ENCODE data around the gene ZNF800.
"Not testable (repeated sequence)": the region's sequence is repeated elsewhere in the genome, so short reads cannot be mapped to it uniquely, and the experiment has no call there.

Gene ZNF800

GRCh38 chr7:127392566-127393367 lies at the start of gene ZNF800:
ZNF800 (minus strand) TSS chr7:127392708; CDS start chr7:127391557, 1,151 bp downstream.
- DNase-seq (ENCODE audit: low read depth), result no peak

GRCh38 chr7:127440206-127440605 lies 47.7 kb upstream of the ZNF800 start:
- no peak for DNase-seq (ENCODE audit: low read depth)

DNA sequence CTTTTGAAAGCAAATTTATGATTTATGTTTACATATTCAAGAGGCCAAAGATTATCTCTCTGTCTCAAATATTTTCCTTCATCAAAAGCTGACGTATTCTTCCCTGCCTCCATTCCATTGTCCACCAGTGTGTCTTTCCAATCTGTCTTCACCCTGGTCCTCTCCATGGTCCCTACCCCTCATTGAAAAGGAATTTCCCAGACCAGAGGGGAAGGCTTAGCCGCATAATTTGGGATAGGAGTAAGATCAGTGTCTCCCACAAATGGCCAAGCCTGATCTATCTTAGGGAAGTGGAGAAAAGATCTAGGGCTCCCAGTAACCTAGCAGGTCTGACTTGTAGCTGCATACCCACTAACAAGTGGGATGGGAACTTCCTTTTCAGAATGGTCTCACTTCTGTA lies 46.3 kb upstream of the ZNF800 start:
- DNase-seq (ENCODE audit: low read depth), result no peak

- DNase-seq (ENCODE audit: low read depth), result peak; percentile 60
Observed at GRCh38 chr7:127437837-127438236, 45.3 kb upstream of the ZNF800 start.

- DNase-seq (ENCODE audit: low read depth), result no peak
Observed at GRCh38 chr7:127437241-127437640, 44.7 kb upstream of the ZNF800 start.

- DNase-seq (ENCODE audit: low read depth), result not testable (repeated sequence)
Observed at GRCh38 chr7:127429281-127429680, 36.8 kb upstream of the ZNF800 start.

GRCh38 chr7:127419196-127419595 lies 26.7 kb upstream of the ZNF800 start:
- no peak for DNase-seq (ENCODE audit: low read depth)

- DNase-seq (ENCODE audit: low read depth), result no peak
Observed at GRCh38 chr7:127418459-127418858, 26.0 kb upstream of the ZNF800 start.

DNA sequence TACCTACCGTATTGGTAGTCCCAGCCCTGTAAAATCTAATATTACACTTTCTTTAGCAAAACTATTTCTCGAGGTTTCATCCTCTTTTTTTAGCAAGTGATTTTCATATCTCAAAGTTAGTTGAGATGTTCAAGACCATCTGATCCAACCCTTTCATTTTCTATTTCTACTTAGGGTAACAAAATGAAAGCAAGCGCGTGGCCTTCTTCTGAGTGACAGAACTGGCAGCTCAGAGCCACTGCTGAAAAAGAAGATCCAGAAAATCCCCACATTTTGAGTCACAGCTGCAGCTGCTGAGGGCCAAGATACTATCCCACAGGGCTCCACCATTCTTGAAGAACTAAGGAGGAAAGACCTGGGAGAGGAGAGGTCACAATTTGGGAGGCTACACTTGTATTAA lies 24.8 kb upstream of the ZNF800 start:
- DNase-seq (ENCODE audit: low read depth), result no peak

GRCh38 chr7:127415060-127415742 lies 22.7 kb upstream of the ZNF800 start:
- DNase-seq (ENCODE audit: low read depth), result no peak

GRCh38 chr7:127413962-127414361 lies 21.5 kb upstream of the ZNF800 start:
- no peak for DNase-seq (ENCODE audit: low read depth)

DNA sequence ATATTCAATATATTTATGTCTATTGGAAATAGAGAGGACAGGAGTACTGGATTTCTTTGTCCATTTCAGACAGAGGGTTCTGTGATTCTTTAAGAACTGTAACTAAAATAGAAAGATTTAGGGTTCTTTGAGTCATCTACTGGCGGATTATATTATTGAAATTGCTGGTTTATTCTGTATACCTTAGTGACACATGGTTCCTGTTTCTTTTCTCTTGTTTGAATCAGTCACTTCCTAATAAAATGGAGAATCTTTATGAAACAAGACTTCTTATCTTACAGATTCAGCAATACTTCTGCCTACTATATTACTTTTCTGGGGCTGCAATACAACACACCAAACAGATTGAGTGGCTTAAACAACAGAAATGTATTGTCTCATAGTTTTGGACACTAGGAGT lies 20.8 kb upstream of the ZNF800 start:
- DNase-seq (ENCODE audit: low read depth), result no peak

DNA sequence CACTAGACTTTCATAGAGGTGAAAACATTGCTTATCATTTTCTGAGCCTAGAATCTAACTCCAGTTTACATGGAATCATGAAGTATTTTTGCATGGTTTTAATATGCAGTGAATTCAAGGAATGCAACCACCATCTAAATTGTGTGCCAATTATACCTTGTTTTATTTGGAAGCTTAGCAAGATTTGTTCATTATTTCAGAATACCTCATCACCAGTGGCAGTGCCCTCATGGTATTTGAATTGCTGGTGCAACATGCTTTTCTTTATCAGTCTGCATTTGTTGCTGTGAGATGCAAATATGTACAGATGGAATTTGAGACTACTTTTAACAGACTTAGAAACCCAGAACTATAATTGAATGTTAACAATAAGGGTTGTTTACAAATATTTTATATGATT lies 18.7 kb upstream of the ZNF800 start:
- DNase-seq (ENCODE audit: low read depth), result no peak

- no peak for DNase-seq (ENCODE audit: low read depth)
Observed at GRCh38 chr7:127409629-127410028, 17.1 kb upstream of the ZNF800 start.

GRCh38 chr7:127404286-127405072 lies 12.0 kb upstream of the ZNF800 start:
- DNase-seq (ENCODE audit: low read depth), result no peak

- no peak for DNase-seq (ENCODE audit: low read depth)
Observed at GRCh38 chr7:127396184-127396583, 3.7 kb upstream of the ZNF800 start.

- DNase-seq (ENCODE audit: low read depth), result not testable (repeated sequence)
Observed at GRCh38 chr7:127395104-127395503, 2.6 kb upstream of the ZNF800 start.

DNA sequence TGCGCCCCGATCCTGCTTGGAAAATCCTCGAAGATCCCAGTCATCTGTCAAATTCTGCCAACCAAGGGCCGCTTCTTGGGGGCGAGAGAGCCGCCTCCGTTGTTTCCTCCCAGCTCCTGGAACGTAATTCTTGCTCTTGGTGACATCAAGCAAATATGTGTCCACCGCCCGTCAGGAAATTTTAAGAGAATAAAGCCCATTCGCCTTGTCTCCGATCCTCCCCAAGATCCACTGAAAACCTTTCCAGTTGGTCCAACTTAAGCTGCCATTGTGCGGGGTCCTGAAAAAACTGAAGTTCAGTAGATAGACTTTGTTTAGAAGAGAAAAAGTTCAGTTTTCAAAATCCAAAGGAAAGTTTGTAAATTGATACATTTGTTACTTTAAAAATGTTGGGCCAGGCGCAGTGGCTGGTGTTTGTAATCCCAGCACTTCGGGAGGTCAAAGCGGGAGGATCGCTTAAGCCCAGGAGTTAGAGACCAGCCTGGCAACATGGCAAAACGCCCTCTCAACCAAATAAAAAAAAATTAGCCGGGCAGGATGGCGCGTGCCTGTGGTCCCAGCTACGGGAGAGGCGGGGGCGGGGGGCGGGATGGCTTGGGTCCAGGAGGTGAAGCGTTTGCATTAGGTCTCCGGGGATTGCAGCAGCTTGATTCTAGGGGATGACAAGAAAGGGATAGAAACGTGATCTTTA lies 1.0 kb upstream of the ZNF800 start:
- no peak for DNase-seq (ENCODE audit: low read depth)

DNA sequence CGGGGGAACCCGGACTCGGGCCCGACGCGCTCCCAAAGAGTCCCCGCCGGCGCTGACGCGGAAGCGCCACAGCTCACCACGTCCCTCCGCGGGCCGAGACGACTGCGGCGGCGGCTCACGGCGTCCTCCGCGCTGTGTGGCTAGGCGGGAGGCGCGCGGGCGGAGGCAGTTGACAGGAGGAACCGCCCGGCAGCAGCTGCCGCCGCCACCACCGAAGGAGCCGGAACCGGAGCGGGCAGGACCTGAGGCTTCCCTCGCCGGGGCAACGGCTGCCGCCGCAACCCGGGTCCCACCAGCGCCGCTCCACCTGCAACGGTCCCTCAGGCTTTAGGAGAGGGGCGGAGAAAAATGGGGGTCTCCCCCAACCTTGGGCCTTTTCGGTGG lies 334 bp downstream of the ZNF800 start:
- DNase-seq (ENCODE audit: low read depth), result no peak

GRCh38 chr7:127391591-127392181 lies 822 bp downstream of the ZNF800 start:
- DNase-seq (ENCODE audit: low read depth), result no peak

DNA sequence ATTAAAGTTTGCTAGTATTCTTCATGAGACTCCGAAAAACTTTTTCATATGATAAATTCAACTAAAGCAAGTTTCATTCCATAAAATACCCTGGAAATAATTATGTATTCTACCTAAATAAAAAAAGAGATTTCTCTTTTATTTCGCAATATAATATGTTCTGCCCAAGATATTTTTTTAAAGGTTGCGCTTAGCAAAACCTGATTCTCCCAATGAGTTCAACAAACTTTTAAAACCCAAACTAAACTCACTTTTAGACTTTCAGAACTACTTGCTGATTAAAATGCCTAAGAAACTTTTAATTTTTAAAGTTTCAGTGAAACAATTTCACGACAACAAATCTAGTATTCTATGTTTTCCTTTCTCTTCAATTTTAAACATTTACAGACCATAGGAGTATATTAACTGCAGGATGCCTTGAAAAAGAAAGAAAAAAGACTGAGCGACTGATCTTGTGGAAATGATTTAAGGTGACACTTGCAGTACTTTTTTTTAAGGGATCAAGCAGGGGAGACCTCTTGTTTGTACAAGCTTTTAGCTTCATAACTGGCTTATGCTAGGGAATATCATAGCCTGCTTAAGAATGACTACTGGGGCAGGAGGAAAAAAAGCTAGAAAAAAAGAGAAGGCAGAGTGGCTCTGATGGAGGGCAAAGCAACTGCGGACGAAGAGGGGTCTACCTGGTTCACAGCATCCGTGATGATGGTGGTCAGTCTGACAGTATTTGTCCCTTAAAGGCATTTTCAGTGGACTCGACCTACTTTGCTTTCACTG lies 1.5 kb downstream of the ZNF800 start:
- no peak for DNase-seq (ENCODE audit: low read depth)

All from non-pigmented ciliary epithelial cell (primary cell).